Psoas muscle (tissue), 8 donors: ENCODE results near the gene DLGAP1. TPM values are rescaled to one million over a fixed set of nuclear protein-coding genes. Genes with fewer than 3 reads are reported as not detected.
A peak's percentile ranks its signal among the peaks of the same experiment; 100 is the strongest.

ENCODE experiments used
- ATAC-seq, 4 donors: fragments of 200-7000 bp; cut with Tn5 transposase; one replicate each; pipeline ENCODE4 v1.9.1; 2020; ENCODE audit warnings: moderate library complexity in 3 of 4, mild to moderate bottlenecking in 2 of 4
- DNase-seq, 2 donors: peaks; one replicate each; pipeline ENCODE4 v3.0.0-alpha.2; 2020
- H3K27ac ChIP-seq: fragments of 200-600 bp; one replicate; pipeline ENCODE4 v1.8.0; 2022
- H3K27me3 ChIP-seq, 3 donors: fragments of 200-600 bp in 1 of 3; one replicate each; pipeline versions ENCODE4 v1.6.1 to v1.8.0; 2013 to 2022; ENCODE audit warnings: low read length in 2 of 3, mild to moderate bottlenecking in 2 of 3, moderate library complexity in 1 of 3; ENCODE audit not compliant: insufficient read depth in 3 of 3
- H3K36me3 ChIP-seq, 2 donors: fragments of 200-600 bp in 1 of 2; one replicate each; pipeline versions ENCODE4 v1.6.1 to v1.8.0; 2013 to 2022; ENCODE audit warnings: low read depth in 1 of 2, mild to moderate bottlenecking in 1 of 2, moderate library complexity in 1 of 2; ENCODE audit not compliant: insufficient read depth in 1 of 2
- H3K4me1 ChIP-seq: fragments of 200-600 bp; one replicate; pipeline ENCODE4 v1.8.0; 2022
- H3K4me3 ChIP-seq: fragments of 200-600 bp; one replicate; pipeline ENCODE4 v1.8.0; 2022; ENCODE audit warnings: mild to moderate bottlenecking
- H3K9me3 ChIP-seq: fragments of 200-600 bp; one replicate; pipeline ENCODE4 v1.8.0; 2022
- CTCF ChIP-seq: fragments of 200-600 bp; IDR thresholded peaks from one replicate; pipeline ENCODE4 v1.8.0; 2022; ENCODE audit warnings: antibody characterized with exemption
- WGBS, 3 donors: extraction: QIAGEN DNeasy Blood & Tissue Kit; methylation state at CpG; one replicate each; pipeline versions ENCODE4 v1.1.6 to v1.1.7; 2013; 5-methylcytosine and 5-hydroxymethylcytosine counted together
- intact Hi-C, 2 donors: fragments of 100-400 bp; cut with DNase I; formaldehyde crosslinking; loops; one replicate each; pipeline versions ENCODE4 v1.11.0 to v1.14.2; 2022
- polyA plus RNA-seq, 3 donors: library from polyadenylated mRNA; stranded (reverse); fragments of 200-250 nt; gene quantifications; one replicate each; pipeline ENCODE4 v1.2.3, GENCODE V29; 2013
- total RNA-seq, 4 donors: library from RNA; stranded (reverse); fragmentation: NEBNext Ultra II Directional in 2 of 4; extraction: Animal tissue kit (Norgen Biotek cat#: 25700) in 2 of 4; gene quantifications; one replicate each; pipeline versions ENCODE4 v1.2.1 to v1.2.4, GENCODE V29; 2021 to 2023
- donor health status: healthy with polysubstance abuse.
- donor health status: DM: no; HTN: no; CAD: no; lungs with moderate emphysema.
- donor health status: Bipolar disorder and iron deficiency.
- donor health status: healthy.
- donor health status: DM: yes; HTN: yes; CAD: no.
- donor health status: DM: no; HTN: no; CAD: no.
- donor health status: DM: no; HTN: no; CAD: no.
- donor health status: DM: yes; HTN: yes; CAD: no.

DLGAP1 gene
- total and polyA plus RNA-seq, 7 donors = 0.09 to 0.26 (median 0.16) TPM; not detected in 1

GRCh38 chr18:3457261-3457724 lies 997.8 kb downstream of the DLGAP1 start:
- ATAC-seq (peak in 1 of 4 donors; percentile 8), DNase-seq (no peak)
- Histone ChIP-seq H3K4me3 (no peak overlapping the region), H3K9me3 (no peaks in the 10 kb centered on the region), H3K27me3 (no peaks in the 10 kb centered on the region), H3K4me1 (peaks cover 32% of the 10 kb centered on the region), H3K27ac (no peak overlapping the region), H3K36me3 (peaks cover 15 to 51% of the 10 kb centered on the region in 2 donors)
- intact Hi-C loops = loop anchor here in 1 of 2 donors (5.0 kb wide), 1 partner anchor 70 kb away; no protein-coding TSS in a partner anchor
- no peak for TF ChIP-seq CTCF
- WGBS, 3 donors = 42 to 54% (median 48%) methylated on average over 15 of the region's 15 CpGs

GRCh38 chr18:3456686-3457069 lies 998.4 kb downstream of the DLGAP1 start:
- peaks cover 32% of the 10 kb centered on the region for H3K4me1 ChIP-seq
- H3K4me3 ChIP-seq = no peak overlapping the region
- no peak for DNase-seq
- peaks cover 15 to 51% of the 10 kb centered on the region in 2 donors for H3K36me3 ChIP-seq
- no peak for TF ChIP-seq CTCF
- WGBS, 3 donors = 26 to 37% (median 36%) methylated on average over 1 of the region's 1 CpG
- no peak for ATAC-seq
- no peaks in the 10 kb centered on the region for H3K9me3 ChIP-seq
- H3K27me3 ChIP-seq = no peaks in the 10 kb centered on the region
- intact Hi-C loops = loop anchor here in 1 of 2 donors (5.0 kb wide), 1 partner anchor 71 kb away; no protein-coding TSS in a partner anchor
- no peak overlapping the region for H3K27ac ChIP-seq

GRCh38 chr18:3455907-3456685 lies 999.0 kb downstream of the DLGAP1 start:
- H3K27ac ChIP-seq = peak overlapping the region; percentile 100
- no peaks in the 10 kb centered on the region for H3K9me3 ChIP-seq
- H3K36me3 ChIP-seq = peaks cover 15 to 51% of the 10 kb centered on the region in 2 donors
- intact Hi-C loops = loop anchor here (2.0 to 5.0 kb wide), 3 partner anchors 71 to 175 kb away; no protein-coding TSS in a partner anchor
- no peaks in the 10 kb centered on the region for H3K27me3 ChIP-seq
- H3K4me1 ChIP-seq = peaks cover 32% of the 10 kb centered on the region
- no peak for DNase-seq
- H3K4me3 ChIP-seq = peak overlapping the region; percentile 2
- WGBS, 3 donors = 69 to 83% (median 74%) methylated on average over 10 of the region's 10 CpGs
- TF ChIP-seq CTCF = no peak
- peak in 2 of 4 donors; percentile 24 to 39 for ATAC-seq

GRCh38 chr18:3455090-3455635 lies 999.9 kb downstream of the DLGAP1 start:
- DNase-seq (no peak), ATAC-seq (no peak)
- intact Hi-C loops = loop anchor here (2.0 to 5.0 kb wide), 3 partner anchors 72 to 174 kb away; no protein-coding TSS in a partner anchor
- Histone ChIP-seq H3K27me3 (no peaks in the 10 kb centered on the region), H3K9me3 (no peaks in the 10 kb centered on the region), H3K27ac (peak overlapping the region; percentile 100), H3K36me3 (peaks cover 15 to 45% of the 10 kb centered on the region in 2 donors), H3K4me1 (peaks cover 32% of the 10 kb centered on the region), H3K4me3 (peak overlapping the region; percentile 97)
- 22 to 35% (median 32%) methylated on average over 3 of the region's 3 CpGs for WGBS, 3 donors
- no peak for TF ChIP-seq CTCF
